OCI-M1 (cell line): ENCODE measurements around the gene COPRS.
A peak's percentile ranks its signal among the peaks of the same experiment; 100 is the strongest.
"Not testable (repeated sequence)": the region's sequence is repeated elsewhere in the genome, so short reads cannot be mapped to it uniquely, and the experiment has no call there.

Experiments used
- DNase-seq: peaks from one replicate; lab custom pipeline; 2025; lab: John Stamatoyannopoulos, UW

COPRS gene

DNA sequence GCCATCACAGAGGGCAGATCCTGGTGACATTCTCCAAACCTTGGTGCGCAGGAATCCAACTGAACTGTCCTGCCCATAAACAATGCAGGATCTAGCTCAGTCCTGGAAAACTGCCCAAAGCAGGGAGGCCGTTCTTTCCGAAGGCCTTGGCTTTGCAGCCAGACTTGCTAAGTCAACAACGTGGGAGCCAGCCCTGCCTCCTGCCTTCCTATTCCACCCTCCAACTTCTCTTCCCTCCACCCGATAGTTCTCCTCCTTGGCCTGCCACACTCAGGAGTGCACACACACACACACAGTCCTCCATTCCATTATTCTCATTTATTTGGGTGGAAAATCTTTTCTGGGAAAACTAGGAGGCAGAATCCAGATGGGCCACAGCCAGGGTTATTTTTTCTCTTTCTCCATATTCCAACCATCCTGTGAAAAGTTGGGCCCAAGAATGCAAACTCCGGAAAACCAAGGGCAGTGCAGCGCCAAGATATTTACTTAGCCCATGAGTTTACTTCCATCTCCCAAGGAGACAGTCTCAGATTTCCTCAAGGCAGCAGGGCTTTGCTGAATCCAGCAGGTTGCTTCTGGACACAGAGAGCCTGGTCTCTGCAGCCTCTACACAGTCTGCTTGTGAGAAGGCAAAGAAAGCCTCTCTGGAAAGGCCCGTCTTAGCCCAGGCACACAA is 15.8 kb downstream of the COPRS start:
- no peak for DNase-seq

DNA sequence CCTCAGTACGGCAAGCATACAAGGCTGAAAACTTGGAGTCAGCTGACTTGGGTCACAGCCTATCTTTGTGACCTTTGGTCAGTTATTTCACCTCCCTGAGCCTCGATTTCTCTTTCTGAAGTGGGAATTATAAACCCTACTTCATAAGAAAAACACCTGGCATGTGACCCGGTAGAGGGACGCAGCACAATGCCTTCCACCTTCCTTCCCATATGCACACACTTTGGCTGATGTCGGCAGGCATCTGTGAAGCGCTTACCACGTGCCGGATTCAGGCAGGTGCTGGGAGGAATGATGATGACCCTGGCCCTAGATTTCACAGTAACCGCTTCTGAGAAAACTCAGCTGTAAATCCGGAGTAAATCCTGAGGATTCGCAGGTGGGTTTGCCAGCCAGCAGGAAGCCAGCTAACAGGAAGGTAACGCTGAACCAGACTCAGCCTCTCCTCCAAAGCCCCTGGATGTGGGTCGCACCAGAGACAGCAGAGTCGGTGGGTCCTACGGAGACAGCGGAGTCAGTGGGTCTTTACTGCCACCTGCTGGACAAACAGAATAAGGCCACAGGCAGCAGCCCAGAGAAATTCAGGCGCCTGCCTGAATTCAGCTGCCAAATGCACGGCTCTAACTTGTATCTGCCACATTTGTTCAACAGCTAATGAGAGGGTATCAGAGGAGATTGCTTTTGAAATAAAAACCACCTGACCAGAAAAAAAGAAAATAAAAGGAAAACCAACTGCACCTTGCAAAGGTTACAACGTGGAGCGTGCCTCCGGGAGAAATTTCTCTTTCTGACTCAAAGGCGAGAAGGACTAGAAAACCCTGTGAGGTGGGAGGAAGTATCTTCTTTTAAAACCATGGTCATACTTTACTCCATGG is 16.6 kb downstream of the COPRS start:
- peak; percentile 69 for DNase-seq

DNA sequence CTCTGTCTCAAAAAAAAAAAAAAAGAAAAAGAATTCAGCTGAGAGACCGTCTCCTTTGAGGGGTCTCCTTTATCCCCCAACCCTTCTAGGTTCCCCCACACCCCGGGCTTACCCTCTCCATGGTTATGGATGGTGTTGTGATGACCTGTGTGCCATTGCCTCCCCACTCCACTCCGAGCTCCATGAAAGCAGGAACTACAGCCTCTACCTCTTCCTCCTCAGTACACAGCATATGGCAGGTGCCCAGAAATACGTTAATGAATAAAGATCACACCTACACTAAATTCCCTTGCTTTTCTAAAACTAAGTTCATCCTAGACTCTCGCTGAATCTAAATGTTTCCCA is 17.2 kb downstream of the COPRS start:
- no peak for DNase-seq

DNA sequence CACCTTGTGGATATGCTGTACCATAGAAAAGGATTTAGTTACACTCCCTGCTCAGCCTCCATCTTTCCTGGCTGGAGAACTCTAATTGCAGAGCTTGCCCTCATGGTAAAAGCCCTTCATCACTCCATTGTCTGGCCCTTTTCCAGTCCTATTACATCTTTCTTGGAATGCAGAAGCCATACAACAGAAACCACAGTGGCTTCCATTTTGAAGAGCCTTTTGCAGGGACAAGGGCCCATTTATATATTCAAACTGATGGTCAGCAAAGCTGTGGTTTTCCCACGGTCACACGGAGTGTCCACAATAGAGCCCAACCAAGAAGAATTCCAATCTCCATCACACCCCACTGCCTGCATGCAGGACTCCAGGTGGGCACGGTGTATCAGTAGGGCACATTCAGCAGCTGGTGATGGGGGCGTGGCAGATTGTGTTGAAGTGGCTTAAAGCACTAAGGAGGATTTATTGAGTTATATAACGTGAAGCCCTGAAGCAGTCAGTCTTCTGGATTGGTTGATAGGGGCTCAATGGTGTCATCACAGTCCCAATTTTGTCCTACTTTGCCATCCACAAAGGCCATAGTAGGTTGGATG is 20.3 kb downstream of the COPRS start:
- DNase-seq = no peak

DNA sequence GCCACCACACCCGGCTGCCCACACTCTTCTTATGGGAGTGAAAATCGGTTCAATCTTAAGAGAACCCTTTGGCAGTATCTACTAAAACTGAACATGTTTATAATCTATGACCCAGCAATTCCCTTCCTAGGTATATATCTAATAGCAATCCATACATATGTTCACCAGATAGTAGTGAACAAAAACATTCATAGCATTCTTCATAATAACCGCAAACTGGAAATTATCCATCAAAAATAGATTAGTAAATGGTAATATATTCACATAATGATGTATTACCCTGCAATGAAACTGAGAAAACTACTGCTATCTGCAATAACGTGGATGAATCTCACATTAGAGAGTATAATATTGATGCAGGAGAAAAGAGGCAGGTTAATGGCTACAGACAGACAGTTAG is 23.1 kb downstream of the COPRS start:
- no peak for DNase-seq

DNA sequence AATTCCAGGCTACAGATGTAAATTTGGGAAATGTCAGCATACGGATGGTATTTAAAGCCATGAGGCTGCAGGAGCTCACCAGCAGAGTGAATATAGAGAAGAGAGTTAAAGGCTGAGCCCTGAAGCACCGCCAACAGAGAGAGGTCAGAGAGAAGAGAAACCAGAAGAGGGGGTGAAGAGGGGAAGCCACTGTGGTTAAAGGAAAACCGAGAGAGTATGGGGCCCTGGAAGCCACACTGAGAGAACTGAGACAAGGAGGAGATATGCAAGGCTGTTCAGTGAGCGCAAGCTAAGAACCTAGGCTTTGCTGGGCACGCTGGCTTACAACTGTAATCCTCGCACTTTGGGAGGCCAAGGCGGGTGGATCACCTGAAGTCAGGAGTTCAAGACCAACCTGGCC is 24.6 kb downstream of the COPRS start:
- DNase-seq = no peak

DNA sequence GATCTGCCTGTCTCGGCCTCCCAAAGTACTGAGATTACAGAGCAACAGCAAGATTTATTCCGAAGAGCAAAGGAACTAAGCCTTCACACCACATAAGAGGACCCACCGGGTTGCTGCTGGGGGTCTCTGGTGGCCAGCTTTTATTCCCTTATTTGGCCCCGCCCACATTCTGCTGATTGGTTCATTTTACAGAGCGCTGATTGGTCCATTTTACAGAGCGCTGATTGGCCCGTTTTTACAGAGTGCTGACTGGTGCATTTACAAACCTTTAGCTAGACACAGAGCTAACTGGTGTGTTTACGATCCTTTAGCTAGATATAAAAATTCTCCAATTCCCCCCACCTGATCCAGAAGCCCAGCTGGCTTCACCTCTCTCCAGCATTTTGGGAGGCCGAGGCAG is 26.3 kb downstream of the COPRS start:
- no peak for DNase-seq

DNA sequence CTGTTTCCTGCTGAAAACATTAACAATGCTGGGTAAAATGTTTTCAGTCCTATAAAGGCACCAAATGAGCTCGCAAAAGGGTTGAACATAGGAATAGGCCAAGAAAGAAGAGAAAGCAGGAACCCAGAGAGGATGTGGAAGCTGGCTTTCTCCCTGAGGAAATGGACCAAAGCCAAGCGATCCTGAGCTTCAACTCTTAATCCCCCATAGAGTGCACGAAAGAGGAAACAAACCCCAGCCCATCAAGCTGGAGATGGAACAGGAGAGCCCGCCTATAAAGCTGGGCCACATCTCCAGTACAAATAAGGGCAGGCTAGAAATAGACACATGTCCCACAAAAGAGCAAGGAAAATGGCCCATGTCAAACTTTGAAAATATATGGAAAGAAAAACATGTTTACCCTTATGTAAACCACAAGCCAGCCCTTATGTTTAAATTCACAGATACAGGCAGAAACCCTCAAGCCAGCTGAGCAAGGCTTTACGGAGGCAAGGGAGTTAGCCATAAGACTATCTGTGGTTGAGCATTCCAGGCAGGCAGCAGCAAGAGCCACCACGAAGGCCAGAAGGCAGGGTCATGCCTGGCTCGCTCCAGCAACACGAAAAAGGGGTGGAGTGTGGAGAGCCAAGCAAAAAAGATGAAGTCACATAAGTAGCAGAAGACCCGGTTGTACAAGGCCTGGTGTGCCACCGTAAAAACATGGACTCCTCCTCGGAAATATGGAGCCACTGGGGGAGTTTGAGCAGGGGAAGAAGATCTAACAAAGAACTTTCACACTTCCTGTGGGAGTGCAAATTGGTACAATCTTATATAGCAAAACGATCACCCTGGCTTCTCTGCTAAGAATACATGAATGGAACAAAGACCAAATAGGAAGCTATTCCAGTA is 27.8 kb downstream of the COPRS start:
- DNase-seq = peak; percentile 9

DNA sequence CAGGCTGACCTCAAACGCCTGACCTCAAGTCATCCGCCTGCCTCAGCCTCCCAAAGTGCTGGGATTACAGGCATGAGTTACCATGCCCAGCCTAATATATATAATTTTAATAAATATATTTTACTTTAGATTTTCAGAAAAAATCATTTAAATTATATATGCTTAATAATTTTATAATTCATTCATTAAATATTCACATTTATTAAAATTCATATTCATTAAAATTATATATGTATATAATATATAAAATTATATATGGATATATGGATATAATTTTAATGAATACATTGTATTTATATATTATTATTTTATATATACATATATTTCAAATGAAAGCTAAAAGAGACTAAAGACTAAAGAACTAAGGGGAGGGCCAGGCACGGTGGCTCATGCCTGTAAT is 29.4 kb downstream of the COPRS start:
- DNase-seq = no peak

DNA sequence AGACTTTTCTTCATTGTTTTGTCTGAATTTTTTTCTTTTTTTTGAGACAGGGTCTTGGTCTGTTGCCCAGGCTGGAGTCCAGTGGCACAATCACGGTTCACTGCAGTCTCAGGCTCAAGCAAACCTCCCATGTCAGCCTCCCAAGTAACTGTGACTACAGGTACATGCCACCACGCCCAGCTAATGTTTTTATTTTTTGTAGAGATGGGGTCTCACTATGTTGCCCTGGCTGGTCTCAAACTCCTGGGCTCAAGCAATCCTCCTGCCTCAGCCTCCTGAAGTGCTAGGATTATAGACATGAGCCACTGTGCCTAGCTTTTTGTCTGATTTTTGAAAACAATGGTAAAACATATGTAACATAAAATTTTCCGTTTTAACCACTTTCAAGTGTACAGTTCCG is 30.1 kb downstream of the COPRS start:
- not testable (repeated sequence) for DNase-seq

DNA sequence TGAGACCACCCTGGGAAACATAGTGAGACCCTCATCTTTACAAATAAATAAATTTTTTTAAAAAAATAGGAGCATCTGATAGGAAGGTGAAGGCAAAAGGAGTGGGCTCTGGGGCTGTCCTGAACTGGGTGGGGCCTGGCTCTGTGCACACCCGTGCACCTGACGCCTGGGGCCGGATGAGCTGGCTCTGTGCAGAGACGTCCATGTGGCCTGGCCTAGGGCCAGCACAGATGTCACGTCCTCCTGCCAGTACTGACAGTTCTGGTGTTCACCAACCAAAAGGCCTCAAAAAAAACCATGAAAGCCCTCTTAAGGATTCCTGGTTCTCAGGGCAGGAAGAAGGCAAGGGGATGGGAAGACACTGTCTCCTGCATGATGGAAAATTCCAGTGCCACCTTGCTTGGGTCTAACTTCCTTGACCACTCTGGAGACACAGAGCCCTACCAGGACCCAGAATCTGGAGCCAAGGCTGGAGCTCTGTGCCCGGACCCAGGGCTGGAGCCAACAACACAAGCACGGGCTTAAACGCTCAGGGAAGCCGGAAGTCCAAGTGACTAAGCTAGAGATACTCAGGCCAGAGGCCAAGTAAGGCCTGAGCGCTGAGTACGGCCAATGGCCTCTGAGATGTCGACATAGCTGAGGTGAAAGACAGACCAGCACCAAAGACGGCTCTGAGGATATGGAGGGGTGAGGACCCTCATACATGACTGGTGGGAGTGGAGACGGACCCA is 32.9 kb downstream of the COPRS start:
- DNase-seq = no peak

DNA sequence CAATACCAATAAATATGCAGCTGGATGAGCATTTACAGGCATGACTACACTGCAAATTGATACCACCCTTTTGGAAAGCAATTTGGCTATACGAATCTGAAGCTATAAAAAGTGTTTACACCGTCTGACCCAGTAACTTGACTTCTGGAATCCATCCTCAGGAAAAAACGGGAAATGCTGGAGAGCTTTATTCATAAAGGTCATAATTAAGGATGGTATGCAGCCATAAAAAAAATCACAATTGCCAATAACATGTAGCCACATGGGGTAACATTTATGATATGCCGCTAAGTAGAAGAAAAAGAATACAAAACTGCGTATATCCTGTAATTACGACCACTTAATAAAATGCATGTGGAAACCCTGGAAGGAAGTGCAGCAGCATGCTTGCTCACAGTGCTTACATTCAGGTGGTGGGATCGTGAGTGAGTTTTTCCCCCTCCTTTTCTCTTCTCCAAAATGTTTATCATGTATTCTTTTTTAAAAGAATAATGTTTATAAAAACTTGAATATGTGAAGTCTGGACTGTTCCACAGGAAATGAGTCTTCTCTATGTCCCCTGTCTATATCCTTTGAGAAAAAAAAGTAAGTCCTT is 34.2 kb downstream of the COPRS start:
- DNase-seq = no peak

DNA sequence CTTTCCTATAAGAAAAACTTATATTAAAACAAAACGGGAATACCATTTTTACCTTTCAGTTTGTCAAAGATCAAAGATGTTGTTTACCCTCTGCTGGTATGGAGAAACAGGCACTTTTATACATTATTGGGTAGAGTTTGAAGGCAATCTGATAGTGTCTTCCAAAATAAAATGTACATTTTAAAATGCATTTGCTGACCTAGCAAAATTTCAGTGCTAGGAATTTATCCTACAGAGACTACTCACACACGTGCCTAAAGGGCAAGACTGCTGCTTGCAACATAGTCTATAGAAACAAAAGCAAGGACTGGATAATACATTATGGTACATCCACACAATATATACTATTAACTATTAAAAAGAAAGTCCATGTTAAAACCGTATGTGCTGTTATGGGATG is 36.0 kb downstream of the COPRS start:
- DNase-seq = no peak

DNA sequence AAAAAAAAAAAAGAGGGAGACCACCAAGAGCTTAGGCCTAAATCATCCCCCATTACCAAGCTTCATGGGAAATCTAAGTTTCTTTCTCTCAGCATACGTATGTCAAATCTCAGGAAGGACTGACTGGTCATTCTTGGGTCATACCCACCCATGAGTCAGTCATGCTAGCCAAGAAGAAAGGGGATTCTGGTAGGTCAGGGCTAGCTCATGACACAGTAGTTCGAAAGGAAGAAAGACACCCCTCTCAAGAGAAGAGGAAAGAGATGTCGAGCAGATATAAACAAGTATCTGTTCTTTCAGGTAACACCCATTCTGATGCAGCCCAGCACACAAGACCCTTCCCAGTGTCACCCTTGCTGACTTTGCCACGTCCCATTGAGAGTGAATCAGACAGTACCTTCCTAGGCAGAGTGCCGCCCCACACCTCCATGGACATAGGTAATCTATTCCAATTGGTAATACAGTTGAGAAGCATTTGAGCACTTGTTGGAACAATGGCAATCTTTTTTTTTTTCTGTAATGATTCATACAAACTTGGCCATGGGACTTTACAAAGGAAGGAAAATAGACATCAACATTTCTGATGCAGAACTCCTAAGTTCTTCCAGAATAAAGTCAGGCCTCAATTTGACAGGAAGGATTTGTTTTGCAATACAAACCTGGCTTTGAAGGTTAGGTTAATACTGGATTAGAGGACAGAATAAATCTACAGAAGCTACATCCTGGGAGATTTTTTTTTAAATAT is 38.2 kb downstream of the COPRS start:
- no peak for DNase-seq

DNA sequence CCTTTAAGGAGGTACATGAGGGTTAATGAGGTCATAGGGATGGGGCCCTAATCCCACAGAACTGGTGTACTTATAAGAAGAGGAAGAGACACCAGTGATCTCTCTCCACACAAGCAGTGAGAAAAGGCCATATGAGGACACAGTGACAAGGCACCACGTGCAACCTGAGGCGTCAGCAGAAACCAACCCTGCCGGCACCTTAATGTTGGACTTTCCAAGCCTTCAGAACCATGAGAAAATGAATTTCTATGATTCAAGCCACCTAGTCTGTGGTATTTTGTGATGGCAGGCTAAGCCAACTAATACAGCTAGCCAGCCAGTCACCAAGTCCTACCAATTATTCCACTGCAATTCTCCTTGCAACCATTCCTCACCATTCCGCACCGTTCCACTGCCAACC is 39.5 kb downstream of the COPRS start:
- DNase-seq = no peak

DNA sequence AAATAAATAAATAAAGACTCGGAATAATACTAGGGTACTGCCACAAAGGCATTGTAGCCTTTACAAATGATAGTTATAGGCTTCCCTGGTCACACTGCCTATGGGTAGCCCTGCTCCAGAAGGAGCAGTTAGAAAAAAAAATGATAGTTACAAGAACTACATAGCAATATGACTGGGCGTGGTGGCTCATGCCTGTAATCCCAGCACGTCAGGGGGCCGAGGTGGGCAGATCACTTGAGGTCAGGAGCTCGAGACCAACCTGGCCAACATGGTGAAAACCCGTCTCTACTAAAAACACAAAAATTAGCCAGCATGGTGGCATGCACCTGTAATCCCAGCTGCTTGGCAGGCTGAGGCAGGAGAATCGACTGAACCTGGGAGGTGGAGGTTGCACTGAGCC is 40.2 kb downstream of the COPRS start:
- not testable (repeated sequence) for DNase-seq

DNA sequence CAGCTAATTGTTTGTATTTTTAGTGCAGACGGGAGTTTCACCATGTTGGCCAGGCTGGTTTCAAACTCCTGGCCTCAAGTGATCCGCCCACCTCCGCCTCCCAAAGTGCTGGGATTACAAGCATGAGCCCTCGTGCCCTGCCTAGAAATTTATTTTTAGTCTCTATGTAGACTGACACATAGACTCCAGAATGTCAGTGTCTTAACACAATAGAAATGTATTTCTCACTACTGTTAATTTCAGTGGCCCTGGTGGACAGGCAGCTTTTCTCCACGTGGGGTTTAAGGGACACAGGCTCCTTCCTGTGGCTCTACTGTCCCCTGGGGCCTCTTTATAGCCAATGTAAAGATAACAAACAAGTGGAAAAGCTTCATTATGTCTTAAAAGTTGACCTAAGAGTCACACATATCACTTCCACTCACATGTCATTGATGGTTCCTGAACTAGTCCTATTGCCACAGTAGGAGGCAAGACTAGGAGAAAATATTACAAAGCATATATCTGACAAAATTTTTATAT is 43.8 kb downstream of the COPRS start:
- DNase-seq = no peak

DNA sequence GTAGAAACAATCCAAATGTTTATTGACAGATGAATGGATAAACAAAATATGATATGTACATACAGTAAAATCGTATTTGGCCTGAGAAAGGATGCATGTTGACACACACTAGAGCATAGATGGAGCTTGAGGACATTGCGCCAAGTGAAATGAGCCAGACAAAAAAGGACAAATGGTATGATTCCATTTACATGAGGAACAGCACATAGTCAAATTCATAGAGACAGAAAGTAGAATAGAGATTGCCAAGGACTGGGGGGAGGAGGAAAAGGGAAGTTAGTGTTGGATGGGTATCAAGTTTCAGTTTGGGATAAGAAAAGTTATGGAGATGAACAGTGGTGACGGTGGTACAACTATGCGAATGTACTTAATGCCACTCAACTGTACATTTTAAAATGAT is 47.9 kb downstream of the COPRS start:
- peak; percentile 36 for DNase-seq

DNA sequence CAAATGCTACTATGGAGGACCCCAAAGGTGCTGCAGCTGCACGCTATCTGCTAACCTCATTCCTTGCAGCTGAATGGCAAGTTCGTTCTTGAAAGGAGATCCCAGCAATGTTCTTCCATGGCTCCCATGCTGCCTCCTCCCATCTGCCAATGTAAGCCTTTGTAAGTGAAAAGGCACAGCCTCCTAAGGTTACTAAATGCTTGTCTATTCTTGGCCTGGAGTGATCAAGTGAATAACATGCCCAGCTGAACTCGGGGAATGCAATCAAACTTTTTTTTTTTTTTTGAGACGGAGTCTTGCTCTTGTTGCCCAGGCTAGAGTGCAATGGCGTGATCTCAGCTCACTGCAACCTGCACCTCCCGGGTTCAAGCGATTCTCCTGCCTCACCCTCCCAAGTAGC is 49.2 kb downstream of the COPRS start:
- not testable (repeated sequence) for DNase-seq

DNA sequence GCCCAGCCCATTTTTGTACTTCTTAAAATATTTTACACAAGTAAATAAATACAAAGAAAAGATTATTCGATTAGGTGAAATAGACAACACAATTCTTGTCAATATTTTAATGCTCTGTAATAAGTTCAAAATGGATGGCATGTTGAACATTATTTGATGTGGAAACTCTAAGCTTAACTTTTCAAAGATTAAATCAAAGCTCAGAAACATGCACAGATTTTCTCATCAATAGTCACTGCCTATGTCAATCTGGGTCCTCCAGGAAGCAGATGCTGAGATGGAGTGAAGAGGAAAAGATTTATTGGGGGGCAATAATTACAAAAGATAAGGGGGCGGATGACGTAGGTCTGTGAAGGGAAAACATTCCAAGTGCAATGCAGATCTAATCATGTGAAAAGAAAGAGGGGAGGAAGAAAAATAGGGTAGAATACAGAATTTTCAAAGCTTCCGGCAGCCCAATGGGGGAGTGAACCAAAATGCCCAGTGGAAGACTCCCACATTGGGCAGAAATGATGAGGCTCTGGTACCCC is 50.5 kb downstream of the COPRS start:
- DNase-seq = no peak
